ENCODE data around the gene SLC27A2.
"Not testable (repeated sequence)": the region's sequence is repeated elsewhere in the genome, so short reads cannot be mapped to it uniquely, and the experiment has no call there.

The SLC27A2 gene

GRCh38 chr15:50181969-50182218 is at the start of gene SLC27A2:
SLC27A2 (plus strand) TSS chr15:50182196; CDS start chr15:50182428, 232 bp downstream.
- peak within 1 kb of the TSS; percentile 37 for H3K4me3 ChIP-seq (ENCODE audit: control insufficient read depth, low read depth, low read length)
- no peak for TF ChIP-seq CTCF (conservative IDR thresholded peaks at IDR 0.05; ENCODE audit: control insufficient read depth, insufficient read depth, low read depth, low read length)
- DNase-seq (ENCODE audit: low read depth) = no peak

GRCh38 chr15:50132251-50132984 is 49.6 kb upstream of the SLC27A2 start:
- not testable (repeated sequence) for H3K4me3 ChIP-seq (ENCODE audit: control insufficient read depth, low read depth, low read length); DNase-seq (ENCODE audit: low read depth)

- DNase-seq (ENCODE audit: low read depth) = peak; percentile 95
- no peak for TF ChIP-seq CTCF (conservative IDR thresholded peaks at IDR 0.05; ENCODE audit: control insufficient read depth, insufficient read depth, low read depth, low read length)
- no peak overlapping the region for H3K4me3 ChIP-seq (ENCODE audit: control insufficient read depth, low read depth, low read length)
Observed at GRCh38 chr15:50134524-50135024, 47.4 kb upstream of the SLC27A2 start.

- peak; percentile 73 for DNase-seq (ENCODE audit: low read depth)
- TF ChIP-seq CTCF (conservative IDR thresholded peaks at IDR 0.05; ENCODE audit: control insufficient read depth, insufficient read depth, low read depth, low read length) = no peak
- no peak overlapping the region for H3K4me3 ChIP-seq (ENCODE audit: control insufficient read depth, low read depth, low read length)
Observed at GRCh38 chr15:50135031-50135551, 46.9 kb upstream of the SLC27A2 start.

- TF ChIP-seq CTCF (conservative IDR thresholded peaks at IDR 0.05; ENCODE audit: control insufficient read depth, insufficient read depth, low read depth, low read length) = no peak
- DNase-seq (ENCODE audit: low read depth) = peak; percentile 100
- no peak overlapping the region for H3K4me3 ChIP-seq (ENCODE audit: control insufficient read depth, low read depth, low read length)
Observed at GRCh38 chr15:50137330-50137761, 44.6 kb upstream of the SLC27A2 start.

GRCh38 chr15:50137893-50138292 is 44.1 kb upstream of the SLC27A2 start:
- H3K4me3 ChIP-seq (ENCODE audit: control insufficient read depth, low read depth, low read length) = no peak overlapping the region
- peak; percentile 15 for TF ChIP-seq CTCF (conservative IDR thresholded peaks at IDR 0.05; ENCODE audit: control insufficient read depth, insufficient read depth, low read depth, low read length)
- DNase-seq (ENCODE audit: low read depth) = no peak

GRCh38 chr15:50138391-50138790 is 43.6 kb upstream of the SLC27A2 start:
- H3K4me3 ChIP-seq (ENCODE audit: control insufficient read depth, low read depth, low read length) = no peak overlapping the region
- peak; percentile 51 for TF ChIP-seq CTCF (conservative IDR thresholded peaks at IDR 0.05; ENCODE audit: control insufficient read depth, insufficient read depth, low read depth, low read length)
- DNase-seq (ENCODE audit: low read depth) = peak; percentile 71
